ENCODE results near the gene SLC29A4.
"Not testable (repeated sequence)": the region's sequence is repeated elsewhere in the genome, so short reads cannot be mapped to it uniquely, and the experiment has no call there.

SLC29A4 gene

GRCh38 chr7:5274985-5275431 is 7.7 kb upstream of the SLC29A4 start:
- DNase-seq, result not testable (repeated sequence)

DNA sequence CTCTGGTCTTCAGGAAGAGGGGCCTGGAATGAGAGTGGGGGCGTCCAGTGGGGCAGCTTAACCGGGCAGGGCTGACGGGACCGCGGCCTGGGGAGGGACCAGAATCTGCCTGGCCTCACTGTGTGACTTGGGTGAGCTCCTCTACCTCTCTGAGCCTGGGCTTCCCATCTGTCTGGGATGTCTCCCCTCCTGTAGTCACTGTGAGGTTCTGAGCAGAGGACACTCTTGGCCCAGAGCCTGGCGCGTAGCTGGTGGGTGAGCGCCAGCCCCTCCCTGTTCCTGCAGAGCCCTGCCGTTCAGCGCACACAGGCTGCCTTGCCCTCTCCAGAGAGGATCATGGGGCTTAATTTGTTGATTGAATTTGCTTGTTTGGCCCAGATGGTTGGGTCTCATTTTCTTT is 7.2 kb upstream of the SLC29A4 start:
- not testable (repeated sequence) for DNase-seq

- not testable (repeated sequence) for DNase-seq
These were observed 6.6 kb upstream of the SLC29A4 start for GRCh38 chr7:5276123-5276522.

DNA sequence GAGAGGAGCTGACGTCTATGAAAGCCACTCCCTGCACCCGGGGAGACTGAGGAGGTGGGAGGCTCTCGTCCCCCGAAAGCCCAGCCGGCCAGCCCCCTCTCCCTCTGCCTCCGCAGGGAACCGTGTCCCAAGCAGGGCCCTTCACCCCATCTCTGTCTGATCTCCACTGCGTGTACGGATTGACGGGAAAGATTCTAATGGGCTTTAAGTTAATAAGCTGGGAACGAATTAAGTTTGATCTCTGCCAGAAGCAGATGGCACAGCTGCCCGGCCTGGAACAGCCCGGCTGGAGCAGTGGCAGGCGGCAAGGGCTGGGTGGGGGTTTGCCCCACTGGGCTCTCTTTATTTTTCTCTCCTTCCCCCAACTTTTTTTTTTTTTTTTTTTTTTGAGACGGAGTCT is 6.1 kb upstream of the SLC29A4 start:
- DNase-seq, result no peak

DNA sequence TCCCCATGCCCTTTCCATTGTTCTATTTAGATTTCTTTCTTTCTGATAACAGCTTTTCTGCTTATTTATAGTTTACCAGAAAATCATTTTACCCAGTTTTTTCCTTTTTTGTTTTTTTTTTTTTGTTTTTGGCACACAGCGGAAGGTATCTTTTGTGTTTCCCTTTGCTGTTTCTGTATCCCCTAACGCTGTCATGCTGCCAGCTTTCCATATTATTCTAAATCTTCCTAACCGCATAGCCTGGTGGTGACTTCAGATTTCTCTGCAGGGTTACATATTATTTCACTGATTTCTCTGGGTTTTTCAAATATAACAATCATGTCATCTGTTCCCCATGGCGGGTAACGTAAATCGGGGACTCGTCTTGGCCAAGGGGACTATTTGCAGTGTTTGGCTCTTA is 4.0 kb upstream of the SLC29A4 start:
- no peak for DNase-seq

- no peak for DNase-seq
These were observed 3.0 kb upstream of the SLC29A4 start for GRCh38 chr7:5279734-5280133.

DNA sequence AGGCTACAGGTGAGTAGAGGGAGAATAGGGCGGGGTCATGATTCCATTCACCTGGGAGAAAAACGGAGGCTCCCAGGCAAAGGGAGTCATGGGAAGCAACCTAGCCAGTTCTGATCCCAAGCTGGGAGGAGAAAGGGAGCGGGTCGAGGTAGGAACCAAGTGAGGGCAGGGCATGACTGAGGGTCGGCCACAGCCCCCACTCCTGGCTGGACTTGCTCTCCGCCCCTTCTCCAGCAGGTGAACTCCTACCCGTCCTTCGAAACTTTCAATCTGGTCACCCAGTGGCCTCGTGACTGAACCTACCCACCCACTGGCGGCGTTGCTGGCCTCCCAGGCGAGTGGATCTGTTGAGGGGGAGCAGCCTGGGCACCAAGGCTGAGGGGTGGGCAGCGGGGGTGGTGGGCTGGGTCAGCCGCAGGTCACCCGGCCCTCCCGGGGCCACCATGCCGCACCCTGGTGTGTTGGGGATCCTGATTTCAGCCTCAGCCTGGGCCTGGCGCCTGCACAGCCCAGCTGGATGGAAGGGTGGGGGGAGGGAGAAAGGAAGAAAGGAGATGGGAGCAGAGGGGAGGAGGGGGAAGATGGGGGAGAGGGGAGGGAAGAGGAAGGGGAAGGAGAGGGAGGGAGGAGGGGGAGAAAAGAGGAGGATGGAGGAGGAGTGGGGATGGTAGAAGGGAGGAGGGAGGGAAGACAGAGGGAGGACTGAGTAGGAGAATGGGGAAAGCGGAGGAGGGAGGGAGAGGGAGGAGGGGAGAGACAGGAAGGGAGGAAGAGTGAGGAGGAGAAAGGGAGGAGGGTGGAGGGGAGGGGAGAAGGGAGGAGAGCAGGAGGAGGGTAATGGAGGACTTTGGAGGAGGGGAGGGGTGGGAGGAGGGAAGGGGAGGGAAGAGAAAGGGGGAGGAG is 894 bp upstream of the SLC29A4 start:
- DNase-seq, result not testable (repeated sequence)

GRCh38 chr7:5283421-5284303 is 919 bp downstream of the SLC29A4 start:
- DNase-seq, result no peak

DNA sequence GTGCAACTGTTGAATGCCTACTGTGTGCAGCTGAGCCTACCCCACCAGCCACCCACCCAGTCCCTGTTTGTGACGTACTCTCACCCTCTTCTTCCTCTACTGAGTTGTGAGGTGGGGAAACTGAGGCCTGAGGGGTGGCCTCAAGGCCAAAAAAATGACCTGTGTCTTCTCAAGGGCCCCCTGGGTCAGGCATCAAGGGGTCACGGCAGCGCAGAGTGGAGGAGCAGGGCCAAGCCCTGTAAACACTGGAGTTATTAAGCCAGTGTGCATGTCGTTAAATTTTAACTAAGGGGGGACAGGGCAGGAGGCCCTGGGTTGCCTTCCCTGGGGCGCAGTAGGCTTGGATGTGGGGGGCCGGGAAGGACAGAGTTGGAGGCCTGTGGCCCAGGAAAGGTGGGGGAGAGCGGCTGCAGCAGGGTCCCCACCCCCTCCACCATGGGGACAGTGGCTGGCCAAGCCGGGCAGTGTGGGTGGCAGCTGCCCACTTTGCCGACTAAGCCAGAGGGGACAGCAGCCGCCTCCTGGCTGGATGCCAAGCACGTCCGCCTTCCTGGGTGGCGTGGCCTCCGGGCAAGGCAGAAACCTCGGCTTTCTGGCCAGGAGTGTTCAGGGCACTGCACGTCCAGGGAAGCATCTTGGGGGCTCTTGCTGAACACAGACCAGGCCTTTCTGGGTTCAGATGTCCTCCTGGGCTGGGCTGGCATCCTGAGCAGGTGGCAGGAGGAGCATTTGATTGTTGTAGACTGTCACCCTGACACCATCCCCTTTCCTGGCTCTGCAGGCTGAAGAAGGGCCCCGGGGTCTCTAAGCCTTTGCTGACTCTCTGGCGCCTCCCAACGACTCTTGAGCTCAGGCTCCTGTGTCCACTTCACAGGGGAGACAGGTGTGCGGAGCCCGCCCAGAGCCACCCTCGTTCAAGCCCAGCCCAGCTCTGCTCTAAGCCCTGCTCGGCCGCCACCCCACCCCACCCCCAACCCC is 1.9 kb downstream of the SLC29A4 start:
- peak; percentile 93 for DNase-seq

GRCh38 chr7:5286933-5287332 is 4.2 kb downstream of the SLC29A4 start:
- no peak for DNase-seq

DNA sequence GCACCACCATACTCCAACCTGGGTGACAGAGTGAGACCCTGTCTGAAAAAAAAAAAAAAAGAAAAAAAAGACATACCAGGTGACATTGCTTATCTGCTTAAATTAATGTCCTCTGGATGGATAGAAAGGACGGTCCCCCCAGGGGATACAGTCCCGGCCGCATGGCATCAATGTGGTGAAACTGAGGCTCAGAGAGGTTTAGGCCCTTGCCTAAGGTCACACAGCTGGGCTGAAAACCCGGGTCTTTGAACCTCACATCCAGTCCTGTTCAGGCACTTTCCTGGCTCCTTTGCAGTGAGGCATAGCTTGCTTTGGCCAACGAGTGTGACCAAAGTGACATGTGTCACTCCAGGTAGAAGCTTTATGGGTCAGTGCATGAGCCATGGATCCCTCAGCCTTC is 4.6 kb downstream of the SLC29A4 start:
- not testable (repeated sequence) for DNase-seq

DNA sequence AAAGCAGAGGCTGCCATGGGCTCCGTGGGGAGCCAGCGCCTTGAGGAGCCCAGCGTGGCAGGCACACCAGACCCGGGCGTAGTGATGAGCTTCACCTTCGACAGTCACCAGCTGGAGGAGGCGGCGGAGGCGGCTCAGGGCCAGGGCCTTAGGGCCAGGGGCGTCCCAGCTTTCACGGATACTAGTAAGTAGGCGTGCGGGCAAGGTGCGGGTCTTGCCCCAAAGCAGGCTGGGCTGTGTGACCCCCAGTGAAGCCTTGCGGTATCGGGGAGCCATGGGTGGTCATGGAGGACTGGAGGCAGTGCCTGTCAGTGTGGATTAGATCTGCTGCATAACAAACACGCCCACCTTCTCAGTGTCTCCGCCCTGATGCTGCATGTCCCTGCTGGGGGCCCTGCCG is 5.1 kb downstream of the SLC29A4 start:
- no peak for DNase-seq

GRCh38 chr7:5288560-5288959 is 5.8 kb downstream of the SLC29A4 start:
- DNase-seq, result not testable (repeated sequence)

GRCh38 chr7:5289355-5289754 is 6.6 kb downstream of the SLC29A4 start:
- no peak for DNase-seq

DNA sequence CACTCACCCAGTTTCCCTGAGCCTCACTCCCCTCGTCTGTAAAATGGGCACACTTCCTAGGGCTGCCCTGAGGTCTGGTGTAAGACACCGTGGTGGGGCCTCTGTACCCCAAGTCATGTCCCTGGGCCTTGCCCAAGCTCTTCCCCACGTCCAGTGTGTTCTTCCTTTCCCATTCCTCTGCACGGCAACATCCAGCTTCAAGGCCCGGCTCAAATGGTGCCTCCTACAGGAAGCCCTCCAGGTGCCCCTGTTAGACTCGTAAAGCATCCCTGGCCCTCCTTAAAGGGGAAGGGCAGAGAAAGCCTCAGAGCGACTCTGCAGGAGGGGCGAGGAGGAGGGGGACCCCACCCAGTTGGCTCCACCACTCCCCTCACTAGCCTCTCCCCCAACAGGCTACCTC is 8.6 kb downstream of the SLC29A4 start:
- no peak for DNase-seq

DNA sequence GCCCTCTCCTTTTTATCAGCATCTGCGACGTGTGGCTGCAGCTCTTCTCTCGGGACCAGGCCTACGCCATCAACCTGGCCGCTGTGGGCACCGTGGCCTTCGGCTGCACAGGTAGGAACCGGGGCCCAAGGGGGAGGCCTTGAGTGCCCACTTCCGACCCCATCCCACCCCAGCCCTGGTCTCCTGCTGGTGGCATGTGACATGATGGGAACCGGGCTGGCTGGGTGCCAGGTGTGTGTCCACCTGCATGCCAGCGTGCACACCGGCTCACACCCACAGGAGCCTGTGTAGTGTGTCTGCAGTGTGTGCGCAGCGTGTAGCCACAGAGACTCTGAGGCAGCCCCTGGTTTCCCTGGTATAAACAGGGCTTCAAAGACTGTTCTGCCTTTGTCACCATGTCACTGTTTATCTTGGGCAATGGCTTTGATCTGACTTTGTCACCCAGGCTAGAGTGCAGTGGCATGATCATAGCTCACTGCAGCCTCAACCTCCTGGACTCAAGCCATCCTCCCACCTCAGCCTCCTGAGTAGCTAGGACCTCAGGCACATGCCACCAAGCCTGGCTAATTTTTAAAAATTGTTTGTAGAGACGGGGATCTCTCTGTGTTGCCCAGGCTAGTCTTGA is 9.1 kb downstream of the SLC29A4 start:
- not testable (repeated sequence) for DNase-seq

DNA sequence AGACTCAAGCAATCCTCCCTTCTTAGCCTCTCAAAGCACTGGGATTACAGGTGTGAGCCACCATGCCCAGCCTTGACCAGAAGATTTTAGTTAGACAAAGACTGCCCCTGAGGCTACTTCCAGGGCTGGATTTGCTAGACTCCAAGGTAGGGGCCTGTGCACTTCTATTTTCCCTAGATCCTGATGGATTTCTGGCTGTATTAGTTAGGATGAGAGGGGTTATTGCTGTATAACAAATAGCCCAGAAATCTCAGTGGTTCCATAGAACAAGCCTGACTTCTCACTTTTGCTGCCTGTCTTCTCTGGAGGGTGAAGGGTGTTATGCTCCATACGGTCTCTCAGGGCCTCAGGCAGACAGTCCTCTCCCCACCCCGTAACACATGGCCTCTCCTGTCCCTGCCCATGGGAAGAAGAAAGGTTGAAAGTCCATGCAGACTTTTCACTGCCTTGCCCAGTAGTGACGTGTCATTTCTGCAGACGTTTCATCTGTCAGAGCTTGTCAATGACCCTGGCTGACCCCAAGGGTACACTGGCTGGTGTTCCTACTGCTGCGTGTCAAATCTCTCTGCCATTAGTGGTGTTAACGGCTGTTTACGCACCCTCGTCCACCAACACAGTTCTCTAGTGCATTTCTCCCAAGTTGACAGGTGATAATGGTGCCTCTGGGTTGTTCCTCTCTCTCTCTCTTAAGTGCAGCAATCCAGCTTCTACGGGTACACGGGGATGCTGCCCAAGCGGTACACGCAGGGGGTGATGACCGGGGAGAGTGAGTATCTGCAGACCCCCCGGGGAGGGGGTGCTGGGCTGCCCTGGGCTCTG is 11.6 kb downstream of the SLC29A4 start:
- no peak for DNase-seq

- DNase-seq, result no peak
These were observed 12.6 kb downstream of the SLC29A4 start for GRCh38 chr7:5295039-5296014.

DNA sequence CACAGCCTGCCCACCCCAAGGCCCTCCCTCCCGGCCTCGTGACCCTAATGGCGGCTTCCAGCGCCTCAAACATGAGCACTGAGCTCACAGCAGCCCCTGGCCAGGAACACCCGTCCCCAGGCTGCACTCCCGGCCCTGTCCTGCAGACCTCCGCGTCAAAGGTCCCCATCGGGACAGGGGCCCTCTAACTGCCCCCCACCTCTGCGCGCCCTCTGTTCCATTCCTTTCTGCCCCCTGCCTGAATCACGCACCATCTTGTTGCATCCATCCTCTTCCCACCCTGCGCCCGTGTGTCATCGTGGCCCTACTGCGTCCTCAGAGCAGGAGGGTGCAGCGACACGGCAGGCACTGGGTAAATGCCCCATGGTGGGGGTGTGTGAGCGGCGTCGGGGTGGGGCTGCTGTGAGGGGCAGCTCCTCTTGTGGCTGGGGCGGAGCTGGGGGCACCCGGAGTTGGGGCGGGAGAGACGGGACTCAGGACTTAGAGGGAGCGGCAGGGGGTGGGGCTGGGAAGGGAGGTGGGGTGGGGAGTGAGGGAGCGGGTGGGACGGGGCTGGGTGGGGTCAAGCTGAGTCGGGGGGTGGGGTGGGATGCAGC is 13.4 kb downstream of the SLC29A4 start:
- DNase-seq, result no peak

Measured in NCI-H510A (cell line).